Neutrophil (primary cell): Measurements from ENCODE around the gene TGFBR3L.

ENCODE experiments used
- H3K27ac ChIP-seq: fragments of 200-600 bp; sonication (generic); 2 replicates; pipeline ENCODE4 v1.5.1; 2016; ENCODE audit warnings: mild to moderate bottlenecking, moderate library complexity
- H3K27me3 ChIP-seq: fragments of 200-600 bp; sonication (generic); 2 replicates; pipeline ENCODE4 v1.6.0; 2016; ENCODE audit warnings: mild to moderate bottlenecking
- H3K36me3 ChIP-seq: fragments of 200-600 bp; sonication (generic); 2 replicates; pipeline ENCODE4 v1.5.1; 2017
- H3K4me1 ChIP-seq, 2 experiments: fragments of 200-600 bp in 1 of 2; sonication (generic) in 1 of 2; 1 replicate in 1 of 2; 2 replicates in 1 of 2; pipeline versions ENCODE4 v1.5.1 to v1.6.1; 2013 to 2016; ENCODE audit warnings: low read depth in 1 of 2, low read length in 1 of 2, mild to moderate bottlenecking in 1 of 2, moderate library complexity in 1 of 2; ENCODE audit not compliant: control insufficient read depth in 1 of 2, insufficient read depth in 1 of 2
- H3K4me3 ChIP-seq, 2 experiments: fragments of 200-600 bp in 1 of 2; sonication (generic) in 1 of 2; 1 replicate in 1 of 2; 2 replicates in 1 of 2; pipeline ENCODE4 v1.5.1; 2013 to 2016; ENCODE audit warnings: low read depth in 1 of 2, low read length in 1 of 2, mild to moderate bottlenecking in 1 of 2, moderate library complexity in 1 of 2
- H3K9me3 ChIP-seq: fragments of 200-600 bp; sonication (generic); 2 replicates; pipeline ENCODE4 v1.5.1; 2016
- TF ChIP-seq, protein P1 (sequence below): fragments of 200-600 bp; sonication (generic); IDR thresholded peaks from 2 replicates; pipeline ENCODE4 v1.5.1; 2016; ENCODE audit warnings: antibody characterized with exemption

Gene TGFBR3L

DNA sequence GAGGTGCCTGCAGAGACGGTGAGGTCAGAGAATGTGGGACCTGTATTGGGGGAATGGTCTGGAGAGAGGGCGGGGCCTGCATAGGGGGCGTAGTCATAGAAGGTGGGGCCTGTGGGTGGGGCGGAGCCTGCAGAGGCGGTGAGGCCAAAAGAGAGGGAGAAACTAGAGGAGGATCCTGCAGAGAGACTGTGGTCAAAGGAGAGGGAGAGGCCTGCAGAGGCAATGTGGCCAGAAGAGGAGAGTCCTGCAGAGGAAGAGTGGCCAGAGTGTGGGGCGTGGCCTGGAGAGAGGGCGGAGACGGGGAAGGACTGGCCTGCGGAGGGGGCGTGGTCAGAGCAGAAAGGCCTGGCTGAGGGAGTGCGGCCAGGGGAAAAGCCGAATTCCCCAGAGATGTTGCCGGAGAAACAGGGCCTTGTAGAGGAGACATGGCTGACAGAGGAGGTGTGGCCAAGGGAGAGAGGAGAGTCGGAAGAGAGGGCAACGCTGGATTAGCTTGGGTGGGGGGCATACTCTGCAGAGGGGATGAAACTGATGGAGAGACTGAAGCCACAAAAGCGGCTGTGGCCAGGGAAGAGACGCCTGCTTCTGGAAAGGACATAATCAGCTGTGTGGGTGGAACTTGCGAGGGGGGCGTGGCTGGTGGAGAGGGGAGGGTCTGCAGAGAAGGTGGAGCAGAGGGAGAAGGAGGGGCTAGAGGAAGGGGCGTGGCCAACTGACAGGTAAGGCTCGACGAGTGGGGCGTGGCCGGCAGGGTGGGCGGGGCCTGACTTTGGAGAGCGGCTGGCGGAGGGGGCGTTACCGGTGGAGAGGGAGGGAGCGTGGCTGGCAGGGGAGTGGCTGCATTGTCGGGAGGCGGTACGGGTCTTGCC is 43.0 kb upstream of the TGFBR3L start:
- Histone ChIP-seq H3K9me3 (no peaks in the 10 kb centered on the region), H3K4me1 (peaks cover 33 to 39% of the 10 kb centered on the region in 2 experiments), H3K4me3 (no peak overlapping the region), H3K27me3 (peaks cover 94% of the 10 kb centered on the region), H3K27ac (no peak overlapping the region), H3K36me3 (no peaks in the 10 kb centered on the region)
- TF ChIP-seq, protein P1, sequence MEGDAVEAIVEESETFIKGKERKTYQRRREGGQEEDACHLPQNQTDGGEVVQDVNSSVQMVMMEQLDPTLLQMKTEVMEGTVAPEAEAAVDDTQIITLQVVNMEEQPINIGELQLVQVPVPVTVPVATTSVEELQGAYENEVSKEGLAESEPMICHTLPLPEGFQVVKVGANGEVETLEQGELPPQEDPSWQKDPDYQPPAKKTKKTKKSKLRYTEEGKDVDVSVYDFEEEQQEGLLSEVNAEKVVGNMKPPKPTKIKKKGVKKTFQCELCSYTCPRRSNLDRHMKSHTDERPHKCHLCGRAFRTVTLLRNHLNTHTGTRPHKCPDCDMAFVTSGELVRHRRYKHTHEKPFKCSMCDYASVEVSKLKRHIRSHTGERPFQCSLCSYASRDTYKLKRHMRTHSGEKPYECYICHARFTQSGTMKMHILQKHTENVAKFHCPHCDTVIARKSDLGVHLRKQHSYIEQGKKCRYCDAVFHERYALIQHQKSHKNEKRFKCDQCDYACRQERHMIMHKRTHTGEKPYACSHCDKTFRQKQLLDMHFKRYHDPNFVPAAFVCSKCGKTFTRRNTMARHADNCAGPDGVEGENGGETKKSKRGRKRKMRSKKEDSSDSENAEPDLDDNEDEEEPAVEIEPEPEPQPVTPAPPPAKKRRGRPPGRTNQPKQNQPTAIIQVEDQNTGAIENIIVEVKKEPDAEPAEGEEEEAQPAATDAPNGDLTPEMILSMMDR: no peak

DNA sequence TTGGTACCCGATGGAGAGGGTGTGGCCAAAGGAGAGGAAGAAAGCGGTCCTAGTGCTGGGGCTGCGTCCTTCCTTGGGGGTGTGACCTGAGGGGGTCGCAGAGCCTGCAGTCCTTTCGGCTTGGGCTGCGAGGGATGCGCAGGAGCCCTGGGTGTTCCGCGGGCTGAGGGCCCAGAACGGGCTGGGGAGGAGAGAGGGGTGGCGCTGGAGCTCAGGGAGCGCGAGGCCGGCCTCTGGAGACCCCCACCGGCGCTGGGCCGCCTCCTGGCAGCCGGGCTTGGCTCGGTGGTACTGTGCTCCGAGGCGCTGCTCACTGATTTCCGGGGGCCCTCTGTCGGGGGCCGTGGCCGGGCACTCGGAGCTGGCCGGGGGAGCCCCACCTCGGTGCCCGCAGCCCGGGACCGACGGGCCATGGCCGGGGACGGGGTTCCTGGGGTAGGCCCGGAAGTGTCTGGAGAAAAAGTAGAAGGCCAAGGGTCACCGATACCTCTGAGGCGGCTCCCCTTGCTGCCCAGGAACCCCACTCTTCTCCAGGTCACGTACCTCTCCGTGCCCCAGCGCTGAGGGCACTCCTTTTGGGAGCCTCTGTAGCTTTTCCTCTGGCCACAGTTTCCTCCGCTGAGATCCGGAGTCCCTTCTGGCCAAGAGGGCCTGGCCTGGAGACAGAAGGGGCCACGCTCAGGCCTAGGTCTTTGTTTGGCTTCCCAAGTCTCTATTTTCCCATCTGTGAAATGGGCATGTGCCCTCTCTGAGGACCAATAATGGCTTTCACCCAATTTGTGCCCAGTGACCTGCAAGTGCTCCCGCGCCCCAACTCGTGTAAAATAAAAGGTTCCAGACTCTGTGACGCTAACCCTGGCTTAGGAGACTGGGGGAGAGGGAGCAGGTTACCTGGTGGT is 42.1 kb upstream of the TGFBR3L start:
- H3K27ac ChIP-seq: no peak overlapping the region
- no peaks in the 10 kb centered on the region for H3K9me3 ChIP-seq
- peaks cover 94% of the 10 kb centered on the region for H3K27me3 ChIP-seq
- peaks cover 33 to 39% of the 10 kb centered on the region in 2 experiments for H3K4me1 ChIP-seq
- TF ChIP-seq, protein P1: no peak
- H3K4me3 ChIP-seq: no peak overlapping the region
- no peaks in the 10 kb centered on the region for H3K36me3 ChIP-seq

DNA sequence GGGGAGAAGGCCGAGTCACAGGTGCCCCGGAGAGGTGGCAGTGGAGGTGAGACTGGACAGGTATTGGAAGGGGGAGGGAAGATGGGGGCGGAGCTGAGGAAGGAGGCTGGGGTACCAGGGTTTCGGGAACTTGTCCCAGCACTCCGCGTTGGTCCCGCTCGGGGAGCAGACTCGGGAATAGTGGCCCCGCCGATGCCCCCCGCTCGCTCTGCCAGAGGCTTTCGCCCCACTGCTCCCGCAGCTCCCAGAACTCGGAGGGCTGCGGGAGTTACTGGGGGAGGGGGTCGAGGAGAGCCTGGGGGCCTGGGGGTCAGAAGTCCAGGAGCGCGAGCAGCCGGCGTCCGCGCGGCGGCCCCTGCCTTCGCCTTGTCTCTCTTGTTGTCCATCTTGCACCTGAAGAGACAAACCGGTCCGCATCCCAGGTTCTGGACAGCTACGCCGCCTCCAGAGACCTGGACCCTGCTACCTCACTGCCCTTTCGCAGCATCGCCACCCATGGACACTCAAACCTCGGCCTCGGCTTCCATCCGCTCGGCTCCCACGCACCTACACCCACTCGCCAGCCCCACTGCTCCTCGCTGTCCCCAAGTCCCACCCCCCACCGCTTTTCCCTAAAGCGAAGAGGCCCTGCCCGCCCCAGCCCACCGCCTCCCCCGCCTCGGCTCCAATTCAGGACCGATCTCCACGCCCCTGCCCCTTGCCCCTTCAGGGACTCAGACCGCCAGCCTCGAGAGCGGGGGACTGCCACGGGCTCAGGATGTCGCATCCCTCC is 41.1 kb upstream of the TGFBR3L start:
- Histone ChIP-seq H3K4me3 (no peak overlapping the region), H3K36me3 (no peaks in the 10 kb centered on the region), H3K27ac (no peak overlapping the region), H3K4me1 (peaks cover 30 to 36% of the 10 kb centered on the region in 2 experiments), H3K9me3 (no peaks in the 10 kb centered on the region), H3K27me3 (peaks cover 85% of the 10 kb centered on the region)
- TF ChIP-seq, protein P1: no peak

DNA sequence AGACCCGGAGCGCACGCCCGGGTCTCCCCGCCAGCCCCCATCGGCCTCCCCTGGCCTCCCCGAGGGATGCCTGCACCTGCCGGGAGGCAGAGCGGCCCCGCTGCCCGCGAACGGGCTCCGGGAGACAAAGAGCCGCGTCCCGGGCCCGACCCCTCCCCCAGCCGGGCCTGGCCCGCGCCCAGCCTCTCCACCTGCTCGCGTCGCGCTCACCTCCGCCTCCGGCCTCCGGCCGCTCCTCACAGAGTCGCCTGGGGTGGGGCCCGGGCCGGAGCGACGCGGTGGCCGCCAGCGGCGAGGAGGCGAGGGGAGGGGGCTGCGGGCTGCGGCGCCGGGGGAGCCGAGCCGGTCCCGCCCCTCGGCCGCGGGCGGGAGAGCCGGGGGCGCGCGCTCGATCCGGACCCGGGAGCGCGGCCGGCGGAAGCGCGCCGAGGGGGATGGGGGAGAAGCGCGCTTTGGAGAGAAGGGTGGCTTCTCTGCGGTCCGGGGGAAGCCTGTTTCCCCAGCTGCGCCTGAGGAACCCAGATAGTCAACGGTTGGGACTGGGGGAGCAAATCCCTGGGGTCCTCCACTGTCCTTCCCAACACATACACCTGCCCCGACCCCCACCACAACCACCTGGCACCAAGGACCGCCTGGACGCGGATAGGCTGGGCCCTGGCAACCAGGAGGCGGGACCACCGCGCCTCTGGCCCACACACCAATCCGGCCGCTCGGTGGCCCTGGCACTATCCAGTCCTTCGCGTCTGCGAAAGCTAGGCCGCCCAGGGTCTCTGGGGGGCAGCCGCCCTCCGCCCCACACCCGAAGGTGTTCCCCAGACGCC is 40.3 kb upstream of the TGFBR3L start, which contains the start of gene PRR36:
Gene PRR36 (minus strand): TSS at position 315 of the 821 bp plus-strand sequence. CDS start 701 bp downstream, outside the sequence.
- H3K27me3 ChIP-seq: peaks cover 77% of the 10 kb centered on the region
- peaks cover 22 to 28% of the 10 kb centered on the region in 2 experiments for H3K4me1 ChIP-seq
- TF ChIP-seq, protein P1: no peak
- no peaks in the 10 kb centered on the region for H3K36me3 ChIP-seq
- no peaks in the 10 kb centered on the region for H3K9me3 ChIP-seq
- no peak within 1 kb of the TSS for H3K27ac ChIP-seq
- no peak within 1 kb of the TSS for H3K4me3 ChIP-seq
